Small intestine (tissue), 7 donors: ENCODE measurements around the gene SUPT5H. TPM values are rescaled to one million over a fixed set of nuclear protein-coding genes. Genes with fewer than 3 reads are reported as not detected.
A peak's percentile ranks its signal among the peaks of the same experiment; 100 is the strongest.

ENCODE experiments used
- DNase-seq, 2 donors: peaks; one replicate each; pipeline versions ENCODE4 v3.0.0 to v3.0.0-alpha.2; 2013
- FAIRE-seq: peaks from 2 replicates; lab custom pipeline; 2012; peaks lifted over from hg19 to GRCh38; lab: Jason Lieb, UNC
- H3K27ac ChIP-seq, 3 donors: one replicate each; pipeline ENCODE4 v1.5.1; 2013; ENCODE audit warnings: low read length in 2 of 3, mild to moderate bottlenecking in 2 of 3, control low read depth in 1 of 3, inconsistent platforms in 1 of 3, low read depth in 1 of 3, moderate library complexity in 1 of 3
- H3K27me3 ChIP-seq, 3 donors: one replicate each; pipeline ENCODE4 v1.6.1; 2013; ENCODE audit warnings: low read length in 3 of 3, inconsistent platforms in 1 of 3; ENCODE audit not compliant: control insufficient read depth in 3 of 3, insufficient read depth in 3 of 3
- H3K36me3 ChIP-seq, 3 donors: one replicate each; pipeline ENCODE4 v1.6.1; 2013; ENCODE audit warnings: low read length in 3 of 3, inconsistent platforms in 1 of 3, low read depth in 1 of 3, mild to moderate bottlenecking in 1 of 3, moderate library complexity in 1 of 3; ENCODE audit not compliant: control insufficient read depth in 3 of 3, insufficient read depth in 2 of 3
- H3K4me1 ChIP-seq, 3 donors: one replicate each; pipeline ENCODE4 v1.6.1; 2013; ENCODE audit warnings: low read length in 2 of 3, inconsistent platforms in 1 of 3, low read depth in 1 of 3, mild to moderate bottlenecking in 1 of 3, moderate library complexity in 1 of 3; ENCODE audit not compliant: control insufficient read depth in 3 of 3, insufficient read depth in 2 of 3
- H3K4me3 ChIP-seq, 3 donors: one replicate each; pipeline ENCODE4 v1.5.1; 2013; ENCODE audit warnings: low read length in 3 of 3, control low read depth in 1 of 3, inconsistent platforms in 1 of 3, low read depth in 1 of 3, mild to moderate bottlenecking in 1 of 3, moderate library complexity in 1 of 3
- H3K9me3 ChIP-seq, 2 donors: one replicate each; pipeline ENCODE4 v1.6.1; 2013; ENCODE audit warnings: low read depth in 1 of 2, low read length in 1 of 2; ENCODE audit not compliant: control insufficient read depth in 2 of 2, insufficient read depth in 1 of 2
- WGBS, 3 donors: extraction: QIAGEN DNeasy Blood & Tissue Kit; methylation state at CpG; one replicate each; pipeline ENCODE4 v1.1.7; 2013; 5-methylcytosine and 5-hydroxymethylcytosine counted together
- polyA plus RNA-seq, 4 donors: library from polyadenylated mRNA; stranded (reverse) in 3 of 4; unstranded in 1 of 4; fragments of 200-250 nt in 3 of 4; fragments of 120-200 nt in 1 of 4; gene quantifications; one replicate each; pipeline versions ENCODE4 v1.2.1 to v1.2.3, GENCODE V29; 2013
- donor health status: healthy with polysubstance abuse.
- donor health status: control.
- donor health status: control.
- donor health status: Bipolar disorder and iron deficiency.
- donor health status: healthy.

Gene SUPT5H
- polyA plus RNA-seq, 4 donors: 95.5 to 283 (median 163) TPM

- Histone ChIP-seq H3K27me3 (no peaks in the 10 kb centered on the region), H3K36me3 (peaks cover 0 to 42% (median 2%) of the 10 kb centered on the region in 3 donors), H3K27ac (peak overlapping the region in 1 of 3 donors; percentile 84), H3K4me1 (peaks cover 0 to 10% (median 5%) of the 10 kb centered on the region in 3 donors), H3K4me3 (no peak overlapping the region), H3K9me3 (no peaks in the 10 kb centered on the region)
- no peak for FAIRE-seq
- DNase-seq: no peak
- WGBS, 3 donors: 88 to 90% (median 89%) methylated on average over 11 of the region's 11 CpGs
These were observed 17.7 kb upstream of the SUPT5H start for GRCh38 chr19:39427707-39428106.

- Histone ChIP-seq H3K9me3 (no peaks in the 10 kb centered on the region), H3K4me1 (peaks cover 0 to 10% (median 5%) of the 10 kb centered on the region in 3 donors), H3K4me3 (no peak overlapping the region), H3K36me3 (peaks cover 4 to 42% (median 6%) of the 10 kb centered on the region in 3 donors), H3K27ac (peak overlapping the region in 2 of 3 donors; percentile 58 to 84), H3K27me3 (no peaks in the 10 kb centered on the region)
- WGBS, 3 donors: 28 to 36% (median 30%) methylated on average over 21 to 23 of the region's 23 CpGs
- FAIRE-seq (no peak), DNase-seq (peak; percentile 18 to 73)
These were observed 16.9 kb upstream of the SUPT5H start for GRCh38 chr19:39428283-39429112.

- peak overlapping the region; percentile 53 to 99 (median 56) for H3K27ac ChIP-seq
- no peak for FAIRE-seq
These were observed 14.4 kb upstream of the SUPT5H start for GRCh38 chr19:39430675-39431593.

DNA sequence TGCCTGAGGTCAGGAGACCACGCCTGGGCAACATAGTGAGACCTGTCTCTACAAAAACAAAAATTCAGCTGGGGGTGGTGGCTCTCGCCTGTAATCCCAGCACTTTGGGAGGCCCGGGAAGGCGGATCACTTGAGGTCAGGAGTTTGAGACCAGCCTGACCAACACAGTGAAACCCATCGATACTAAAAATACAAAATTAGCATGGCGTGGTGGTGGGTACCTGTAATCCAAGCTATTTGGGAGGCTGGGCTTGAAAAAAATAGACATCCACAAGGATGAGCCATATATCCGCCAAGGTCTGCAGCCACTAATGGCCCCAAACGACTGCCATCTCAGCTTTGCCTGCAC, 12.7 kb upstream of the SUPT5H start:
- FAIRE-seq (no peak), DNase-seq (no peak)
- Histone ChIP-seq H3K27me3 (no peaks in the 10 kb centered on the region), H3K9me3 (no peaks in the 10 kb centered on the region), H3K4me3 (no peak overlapping the region), H3K27ac (no peak overlapping the region), H3K4me1 (peaks cover 2 to 27% (median 19%) of the 10 kb centered on the region in 3 donors), H3K36me3 (peaks cover 5 to 38% (median 6%) of the 10 kb centered on the region in 3 donors)
- 88 to 93% (median 92%) methylated on average over 8 of the region's 8 CpGs for WGBS, 3 donors

More at GRCh38 chr19:39430675-39431593, 14.4 kb upstream of the SUPT5H start:
- Histone ChIP-seq H3K27me3 (no peaks in the 10 kb centered on the region), H3K4me3 (no peak overlapping the region), H3K9me3 (no peaks in the 10 kb centered on the region), H3K36me3 (peaks cover 5 to 38% (median 6%) of the 10 kb centered on the region in 3 donors), H3K4me1 (peaks cover 2 to 20% (median 14%) of the 10 kb centered on the region in 3 donors)
- WGBS, 3 donors: 48 to 65% (median 51%) methylated on average over 25 of the region's 25 CpGs
- peak; percentile 36 to 38 for DNase-seq

GRCh38 chr19:39433480-39434079, 11.8 kb upstream of the SUPT5H start:
- 92 to 95% (median 94%) methylated on average over 8 of the region's 8 CpGs for WGBS, 3 donors
- peak overlapping the region in 1 of 3 donors; percentile 12 for H3K27ac ChIP-seq
- H3K36me3 ChIP-seq: peaks cover 5 to 38% (median 6%) of the 10 kb centered on the region in 3 donors
- DNase-seq (no peak), FAIRE-seq (no peak)
- peaks cover 2 to 20% (median 19%) of the 10 kb centered on the region in 3 donors for H3K4me1 ChIP-seq
- no peaks in the 10 kb centered on the region for H3K9me3 ChIP-seq
- H3K4me3 ChIP-seq: no peak overlapping the region
- H3K27me3 ChIP-seq: no peaks in the 10 kb centered on the region

DNA sequence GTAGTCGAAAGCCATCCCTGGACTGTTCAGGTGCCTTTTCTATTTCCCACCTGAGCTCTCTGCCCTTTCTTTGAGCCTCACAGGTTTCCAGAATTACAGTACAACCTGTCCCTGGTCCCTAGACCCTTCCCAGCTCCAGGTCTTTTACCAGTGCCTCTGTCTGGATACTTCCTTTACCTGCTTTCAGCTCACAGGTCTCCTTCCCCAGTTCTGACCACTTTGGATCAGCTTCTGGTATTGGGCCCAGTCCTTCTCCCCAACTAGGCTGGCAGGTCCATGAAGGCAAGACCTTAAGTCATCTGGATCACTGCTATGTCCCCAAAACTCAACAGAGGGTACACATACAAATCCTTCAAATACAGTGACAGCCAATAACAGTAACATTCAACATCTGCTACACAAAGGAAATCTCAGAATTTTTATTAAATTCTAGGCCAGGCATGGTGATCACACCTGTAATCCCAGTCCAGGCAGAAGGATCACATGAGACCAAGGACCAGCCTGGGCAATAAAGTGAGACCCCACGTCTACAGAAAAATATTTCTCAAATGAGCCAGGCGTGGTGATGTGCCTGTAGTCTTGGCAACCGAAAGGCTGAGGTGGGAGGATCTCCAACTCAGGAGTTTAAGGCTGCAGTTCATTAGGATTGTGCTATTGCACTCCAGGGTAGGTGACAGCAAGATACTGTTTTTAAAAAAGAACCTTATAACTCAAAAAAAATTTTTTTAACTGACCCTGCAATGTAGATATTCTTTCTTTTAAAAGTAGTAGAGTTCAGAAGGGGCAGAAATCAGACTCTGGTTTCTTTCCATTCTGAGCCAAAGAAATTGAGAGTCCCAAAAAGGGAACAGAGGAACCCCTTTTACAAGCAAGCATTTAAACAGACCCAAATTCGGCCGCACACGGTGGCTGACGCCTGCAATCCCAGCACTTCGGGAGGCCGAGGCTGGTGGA, 11.0 kb upstream of the SUPT5H start:
- WGBS, 3 donors: 24 to 43% (median 29%) methylated on average over 10 of the region's 10 CpGs
- Histone ChIP-seq H3K36me3 (peaks cover 5 to 38% (median 6%) of the 10 kb centered on the region in 3 donors), H3K4me3 (peak overlapping the region in 2 of 3 donors; percentile 75 to 80), H3K9me3 (no peaks in the 10 kb centered on the region), H3K4me1 (peaks cover 2 to 19% (median 16%) of the 10 kb centered on the region in 3 donors), H3K27ac (peak overlapping the region in 1 of 3 donors; percentile 58), H3K27me3 (no peaks in the 10 kb centered on the region)
- DNase-seq: no peak
- no peak for FAIRE-seq

- WGBS, 3 donors: 0% methylated on average over 54 to 61 of the region's 61 CpGs
- no peak for FAIRE-seq
- peaks cover 5 to 38% (median 6%) of the 10 kb centered on the region in 3 donors for H3K36me3 ChIP-seq
These were observed 9.7 kb upstream of the SUPT5H start, which contains the start of gene RPS16 for GRCh38 chr19:39435499-39436349. Gene RPS16 (minus strand): TSS chr19:39435949. CDS start chr19:39435895, 54 bp downstream.

More at GRCh38 chr19:39435499-39436349, 9.7 kb upstream of the SUPT5H start, which contains the start of gene RPS16:
- no peaks in the 10 kb centered on the region for H3K9me3 ChIP-seq
- peak within 1 kb of the TSS; percentile 72 to 94 (median 83) for H3K27ac ChIP-seq
- peak within 1 kb of the TSS; percentile 75 to 97 (median 80) for H3K4me3 ChIP-seq
- DNase-seq: peak; percentile 98
- H3K4me1 ChIP-seq: peaks cover 2 to 19% (median 16%) of the 10 kb centered on the region in 3 donors
- no peaks in the 10 kb centered on the region for H3K27me3 ChIP-seq
